Measurements from ENCODE around the gene MPHOSPH9.

Gene MPHOSPH9

DNA sequence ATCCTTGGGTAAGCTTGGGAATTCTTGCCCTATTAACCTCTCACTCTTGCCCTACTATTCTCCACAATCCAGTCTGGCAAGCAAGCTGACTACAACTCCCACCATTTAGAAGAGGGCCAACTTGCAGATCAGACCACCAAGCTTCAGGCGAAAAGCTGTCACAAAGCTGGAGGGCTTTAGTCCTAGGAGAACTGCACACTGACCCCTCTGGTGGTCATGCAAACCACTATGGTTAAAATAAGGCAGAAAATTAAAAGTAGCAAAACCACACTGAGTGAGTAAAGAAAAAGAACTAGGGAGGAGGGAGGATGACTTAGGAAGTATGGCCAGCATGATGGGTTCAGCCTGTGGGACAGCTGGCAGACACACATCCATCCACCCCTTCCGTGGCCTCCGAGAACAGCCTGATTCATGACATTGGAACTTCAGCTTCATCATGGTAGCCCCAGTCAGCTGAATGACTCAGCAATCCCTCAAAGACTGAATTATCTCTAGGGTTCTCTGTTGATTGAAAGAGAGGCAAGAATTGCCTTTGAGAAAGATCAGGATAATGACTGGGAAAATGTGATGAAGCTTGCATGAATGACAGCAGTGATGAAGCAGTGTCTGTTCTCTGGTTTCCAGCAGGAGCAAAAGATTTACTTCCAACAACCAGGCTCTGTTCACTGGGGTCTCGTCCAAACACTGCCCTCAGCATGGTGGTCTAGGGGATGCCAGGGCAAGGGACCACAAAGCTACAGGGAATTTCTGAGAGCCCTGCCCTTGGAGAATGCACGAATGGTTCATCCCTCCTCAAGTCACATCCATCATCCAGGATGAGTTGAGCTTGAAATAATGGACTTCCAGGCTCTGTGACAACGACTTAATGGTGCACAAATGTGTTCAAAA, 106.4 kb downstream of the MPHOSPH9 start:
- no peak for DNase-seq

DNA sequence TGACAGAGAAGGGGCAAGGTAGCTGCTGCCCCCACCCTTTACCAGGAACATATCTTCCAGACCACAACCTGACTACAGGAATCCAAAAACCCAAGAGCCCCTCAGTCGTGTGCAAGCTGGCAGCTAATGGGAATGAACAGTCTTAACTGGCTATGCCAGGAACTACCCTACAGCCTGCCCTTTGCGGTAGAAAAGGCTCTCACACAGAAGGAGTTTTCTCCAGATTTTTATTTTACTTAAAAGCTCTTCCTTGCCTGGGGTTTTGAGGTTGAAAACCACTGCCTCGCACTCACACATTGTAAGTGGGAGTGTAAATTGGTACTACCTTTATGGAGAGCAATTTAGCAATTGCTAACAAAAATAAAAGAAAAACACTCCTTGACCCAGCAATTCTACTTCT, 110.3 kb downstream of the MPHOSPH9 start:
- DNase-seq, result no peak

DNA sequence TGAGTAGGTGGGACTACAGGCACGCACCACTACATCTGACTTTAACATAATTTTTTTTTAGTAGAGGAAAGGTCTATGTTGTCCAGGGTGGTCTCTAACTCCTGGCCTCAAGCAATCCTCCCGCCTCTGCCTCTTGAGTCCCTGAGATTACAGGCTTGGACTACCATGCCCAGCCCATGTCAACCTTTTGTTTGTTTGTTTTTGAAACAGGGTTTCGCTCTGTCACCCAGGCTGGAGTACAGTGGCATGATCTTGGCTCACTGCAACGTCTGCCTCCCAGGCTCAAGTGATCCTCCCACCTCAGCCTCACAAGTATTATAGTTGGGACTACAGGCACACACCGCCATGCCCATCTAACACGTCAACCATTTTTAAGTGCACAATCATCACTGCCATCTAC, 111.3 kb downstream of the MPHOSPH9 start:
- DNase-seq, result no peak

DNA sequence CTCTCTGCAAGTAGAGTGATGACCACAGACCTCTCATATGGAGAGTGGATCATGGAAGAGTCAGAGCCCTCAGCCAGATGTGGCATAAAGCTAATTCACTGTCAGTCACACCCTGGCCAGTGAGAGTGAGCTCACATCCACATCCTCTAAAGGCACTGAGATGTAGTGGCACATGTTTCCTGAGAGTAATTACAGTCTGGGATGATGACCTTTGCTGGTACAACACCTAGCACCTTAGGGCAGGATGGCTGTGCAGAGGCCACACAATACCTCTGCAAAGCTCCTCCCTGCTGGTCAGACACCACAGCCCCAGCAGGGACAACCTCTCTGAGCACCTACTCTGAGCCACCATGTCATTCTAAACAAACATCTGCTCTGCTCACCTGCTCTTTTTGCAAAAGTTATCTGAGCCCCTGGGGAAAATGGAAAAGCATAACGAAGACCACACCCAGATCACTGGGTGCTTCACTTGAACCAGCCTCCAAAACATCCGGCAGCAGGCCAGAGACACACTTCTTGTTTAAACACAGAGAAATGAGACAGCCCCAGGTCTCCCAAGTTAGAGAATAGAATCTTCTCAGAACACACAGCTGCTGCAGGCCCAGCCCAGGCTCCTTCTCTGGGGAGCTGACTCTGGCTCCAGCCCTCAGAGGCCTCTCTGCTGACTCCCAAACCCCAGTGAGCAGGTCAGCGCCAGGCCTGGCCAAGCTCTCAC, 112.3 kb downstream of the MPHOSPH9 start:
- peak; percentile 67 for DNase-seq

DNA sequence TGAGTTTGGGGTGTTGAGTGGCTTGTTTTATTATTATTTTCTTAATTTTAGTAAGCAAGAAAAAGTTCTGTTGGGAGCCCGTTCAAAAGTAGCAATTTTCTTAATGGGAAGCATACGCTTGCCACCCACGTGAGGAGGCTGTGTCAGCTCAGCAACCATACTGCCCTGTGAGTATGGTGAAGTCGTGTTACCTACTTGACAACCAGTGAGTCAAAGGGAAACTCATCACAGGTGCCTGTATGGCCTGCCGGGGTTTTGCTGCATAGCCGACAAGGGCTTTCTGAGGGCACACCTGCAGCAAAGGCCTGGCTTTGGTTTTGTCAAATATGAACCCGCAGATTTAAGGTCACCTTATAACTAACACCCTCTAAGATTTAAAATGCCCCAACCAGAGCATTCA, 113.1 kb downstream of the MPHOSPH9 start:
- DNase-seq, result peak; percentile 88

DNA sequence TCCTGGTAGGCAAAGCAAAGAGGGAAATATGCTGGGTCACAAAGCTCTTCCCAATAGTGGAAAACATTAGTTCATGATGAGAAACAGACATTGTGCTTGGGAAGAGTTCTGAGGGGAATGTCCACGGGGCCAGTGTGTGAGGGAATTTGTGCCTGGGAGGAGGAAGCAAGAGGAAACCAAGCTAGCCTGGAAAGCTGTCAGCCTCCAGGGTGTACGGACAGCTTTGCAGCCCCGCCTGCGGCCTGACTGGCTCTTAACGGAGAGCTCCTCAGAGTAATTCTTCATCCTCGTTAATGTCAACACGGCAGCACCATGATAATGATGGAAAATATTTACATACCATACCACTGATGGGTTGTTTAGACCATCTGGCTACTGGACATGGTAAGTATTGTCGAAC, 114.4 kb downstream of the MPHOSPH9 start:
- no peak for DNase-seq

DNA sequence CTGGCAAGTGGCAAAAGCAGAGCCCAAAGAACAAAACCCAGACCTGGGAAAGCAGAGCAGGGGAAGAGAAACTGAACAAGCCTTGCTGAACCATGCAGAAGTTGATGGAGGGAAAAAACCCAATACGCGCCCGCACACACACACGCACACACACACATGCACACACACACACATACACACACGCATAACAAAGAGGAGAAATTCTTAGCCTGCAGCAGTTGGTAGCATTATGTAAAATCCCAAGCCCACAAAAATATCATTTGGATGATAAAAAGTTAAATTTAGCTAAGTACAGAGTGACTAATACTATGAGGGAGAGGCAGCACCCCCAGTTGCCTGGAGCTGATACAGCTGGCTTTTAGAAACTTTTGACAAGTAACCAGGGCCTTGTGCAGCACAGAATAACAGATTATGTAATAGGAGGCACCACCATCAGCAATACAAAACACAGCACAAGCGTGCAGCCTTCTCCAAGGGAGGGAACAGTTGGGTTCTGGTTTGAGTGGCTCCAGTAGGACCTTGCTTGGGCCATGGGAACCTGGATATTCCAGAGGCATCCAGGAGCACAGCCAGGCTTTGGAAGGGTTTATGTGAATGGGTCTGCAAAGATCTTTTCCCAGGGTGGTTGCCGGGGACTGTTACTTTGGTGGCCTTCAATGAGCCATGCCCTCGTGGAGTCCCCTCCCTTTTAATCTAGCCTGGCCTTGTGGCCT, 117.4 kb downstream of the MPHOSPH9 start:
- DNase-seq, result no peak

DNA sequence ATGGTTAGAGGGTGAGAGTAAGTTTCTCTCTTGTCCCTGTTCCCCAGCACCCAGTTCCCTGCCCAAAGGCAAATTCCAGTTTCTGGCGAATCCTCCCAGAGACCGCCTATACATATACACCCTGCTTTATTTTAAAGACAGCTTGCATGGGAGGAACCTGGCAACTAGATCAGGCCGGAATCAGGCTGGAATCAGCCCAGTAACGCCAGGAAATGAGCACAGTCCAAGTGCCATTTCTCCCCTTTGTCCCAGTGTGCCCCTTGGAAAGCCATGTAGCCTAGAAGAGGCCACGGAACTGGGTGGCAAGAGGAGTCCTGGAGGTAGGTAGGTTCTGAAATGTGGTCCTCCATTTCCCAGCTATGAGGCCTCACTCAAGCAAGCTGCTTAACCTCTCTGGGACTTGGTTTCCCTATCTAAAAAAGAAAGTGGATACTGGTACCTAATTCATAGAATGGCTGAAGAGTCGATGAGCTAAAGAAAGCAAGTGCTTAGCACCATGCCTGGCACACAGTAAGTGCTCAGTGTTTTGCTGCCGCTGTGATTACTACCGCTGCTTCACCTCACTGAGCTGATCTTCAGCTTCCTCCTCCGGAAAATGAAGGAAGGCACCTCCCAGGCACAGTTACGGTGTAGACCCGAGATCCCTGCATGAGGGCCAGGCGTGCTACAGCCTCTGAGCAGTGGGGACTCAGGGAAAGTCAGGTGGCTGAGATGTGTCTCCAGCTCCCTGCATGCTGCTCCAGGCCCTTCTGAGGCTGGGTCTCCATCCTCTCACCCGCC, 118.4 kb downstream of the MPHOSPH9 start:
- DNase-seq, result no peak

DNA sequence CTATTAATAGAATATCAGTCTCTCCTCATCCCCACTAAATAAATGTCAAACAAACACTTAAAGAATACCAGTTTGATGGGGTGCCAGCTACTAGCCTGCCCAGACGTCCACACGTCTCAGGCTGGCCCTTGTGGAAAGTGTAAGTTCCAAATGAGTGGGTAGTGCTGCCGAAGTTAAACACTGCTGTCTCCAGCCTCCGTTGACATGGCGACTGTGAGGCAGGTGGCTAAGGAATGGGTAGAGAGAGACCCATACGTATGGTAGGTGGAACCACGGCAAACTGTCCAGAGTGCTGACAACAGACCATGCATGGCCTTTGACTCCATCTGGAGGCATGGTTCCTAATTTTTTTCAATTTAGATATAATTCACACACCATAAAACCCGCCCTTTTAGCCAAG, 119.9 kb downstream of the MPHOSPH9 start:
- no peak for DNase-seq

DNA sequence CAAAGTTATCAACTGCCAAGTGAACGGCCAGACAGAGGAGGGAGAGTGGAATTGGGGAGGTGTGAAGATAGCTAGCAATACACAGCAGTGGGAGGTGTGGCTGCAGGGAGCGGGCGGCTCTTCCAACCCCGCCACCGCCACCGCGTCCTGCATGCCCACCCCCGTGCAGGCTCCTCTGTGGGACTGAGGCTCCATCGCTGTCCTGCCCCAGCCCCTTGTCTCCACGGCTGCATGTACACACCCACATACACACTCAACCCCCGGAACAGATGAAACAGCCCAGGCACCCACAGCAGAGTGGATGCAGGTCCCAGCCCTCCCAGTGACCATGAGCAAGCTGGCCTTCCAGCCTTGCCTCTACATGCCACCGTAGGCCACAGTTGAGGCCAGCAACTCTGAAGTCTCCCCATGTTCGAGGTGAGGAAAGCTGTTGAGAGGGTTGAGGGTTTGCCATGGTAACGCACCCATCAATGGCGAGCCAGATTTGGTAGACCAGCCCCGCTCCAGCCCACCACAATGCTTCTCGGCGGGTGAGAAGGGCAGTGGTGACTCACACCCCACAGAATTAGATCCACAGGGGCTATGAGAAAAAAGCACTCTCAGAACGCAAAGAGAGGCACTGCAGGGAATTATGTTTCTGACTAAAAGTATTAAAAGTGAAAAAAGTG, 121.3 kb downstream of the MPHOSPH9 start:
- DNase-seq, result no peak

DNA sequence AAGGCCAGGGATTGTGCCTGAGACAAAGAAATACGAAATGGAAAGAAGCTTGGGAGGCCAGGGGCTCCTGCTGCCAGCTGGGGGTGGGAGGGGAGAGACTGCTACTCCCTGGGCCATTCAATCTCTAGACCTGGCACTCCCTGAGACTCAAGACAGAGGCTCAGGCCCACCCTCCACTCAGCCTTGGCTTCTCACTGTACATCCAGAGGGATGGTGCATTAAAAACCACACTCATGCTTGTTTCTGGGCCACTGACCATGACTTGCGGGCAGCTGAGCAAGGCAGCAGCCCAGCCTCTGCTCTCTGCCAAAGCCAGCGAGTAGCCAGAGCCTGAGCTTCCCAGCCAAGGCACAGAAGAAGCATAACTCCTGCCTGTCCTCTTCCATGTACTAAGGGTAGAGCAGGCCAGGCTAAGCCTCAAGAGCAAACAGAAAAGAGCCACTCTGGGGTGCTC, 123.6 kb downstream of the MPHOSPH9 start:
- no peak for DNase-seq

DNA sequence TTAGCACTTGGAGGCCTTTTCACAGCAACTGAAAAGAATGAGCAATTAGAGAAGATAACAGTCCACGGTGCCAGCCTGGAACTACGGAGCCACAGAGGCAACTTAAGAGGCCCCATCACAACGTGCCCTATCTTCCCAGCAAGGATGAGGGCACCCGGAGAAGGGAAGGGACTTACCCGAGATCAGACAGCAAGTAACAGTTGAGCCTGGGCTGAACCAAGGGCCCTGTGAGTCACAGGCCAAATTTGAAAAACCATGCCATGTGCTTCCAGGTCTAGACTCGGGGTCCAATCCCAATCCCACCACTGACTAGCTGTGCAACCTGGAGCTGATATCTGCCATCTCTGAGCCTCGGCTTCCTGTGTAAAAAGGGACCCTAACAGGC, 124.3 kb downstream of the MPHOSPH9 start:
- no peak for DNase-seq

DNA sequence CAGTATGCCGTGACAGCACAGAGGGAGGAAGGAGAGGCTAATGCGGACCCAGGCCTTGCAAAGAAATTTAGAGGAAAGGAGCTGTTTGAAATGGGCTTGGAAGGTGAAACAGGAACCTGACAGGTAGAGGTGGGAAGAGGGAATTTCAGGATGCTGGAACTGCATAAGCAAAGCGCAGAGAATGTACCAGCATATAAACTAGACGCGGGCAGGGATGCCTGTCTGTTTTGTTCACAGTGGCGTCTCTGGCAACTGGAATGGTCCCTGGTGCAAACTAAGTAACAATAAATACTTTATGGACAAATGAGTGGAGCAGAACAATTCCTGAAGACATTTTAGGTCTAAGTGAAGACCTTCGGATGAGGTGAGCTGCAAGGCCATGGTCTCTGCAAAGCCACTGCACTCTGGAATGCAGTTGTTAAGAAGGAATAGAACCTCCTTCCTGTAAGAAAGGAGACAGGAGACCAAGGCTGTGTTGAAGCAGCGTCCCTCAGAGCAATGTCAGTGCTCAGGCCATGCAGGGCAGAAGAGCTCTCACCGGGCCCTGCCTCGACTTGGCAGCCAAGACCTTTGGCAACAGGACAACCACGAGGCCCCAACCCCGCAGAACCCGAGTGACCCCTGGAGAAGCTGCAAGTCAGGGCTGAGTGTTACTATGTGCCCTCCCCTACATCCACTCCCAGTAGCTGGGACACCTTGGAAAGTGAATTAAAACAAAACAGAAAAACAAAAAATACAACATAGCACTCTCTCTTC, 124.8 kb downstream of the MPHOSPH9 start:
- no peak for DNase-seq

DNA sequence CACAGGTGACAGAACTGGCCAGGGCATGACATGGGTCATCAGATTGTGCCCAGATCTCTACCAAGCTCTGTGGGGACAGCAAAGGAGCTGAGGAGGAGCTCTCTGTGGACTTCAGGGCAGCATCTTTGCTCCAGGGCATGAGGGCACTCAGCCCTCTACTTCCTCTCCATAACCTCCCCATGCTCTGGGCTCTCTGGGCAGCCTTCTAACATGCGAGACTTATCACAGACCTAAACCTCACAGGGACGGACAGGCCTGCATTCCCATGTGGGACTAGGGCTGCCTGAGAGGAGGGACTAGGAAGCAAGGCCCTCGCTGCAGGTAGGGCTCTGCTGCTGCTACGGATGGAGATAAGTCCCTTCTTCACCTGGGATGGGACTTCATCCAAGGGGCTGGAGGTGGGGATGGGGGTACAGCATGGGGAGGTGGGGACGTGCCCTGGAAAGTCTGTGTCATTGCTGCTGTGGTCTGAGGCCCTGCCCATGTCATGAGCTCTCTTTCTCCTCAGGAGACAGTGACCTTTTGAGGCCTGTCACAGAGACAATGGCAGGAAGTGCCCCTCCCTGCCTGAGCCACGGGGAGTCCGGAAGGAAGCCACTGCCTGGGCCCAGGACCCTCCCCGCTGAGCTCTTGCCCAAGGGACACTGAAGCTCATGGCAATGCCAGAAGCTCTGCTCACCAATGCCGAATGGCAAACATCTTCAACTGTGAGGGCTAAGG, 126.1 kb downstream of the MPHOSPH9 start:
- peak; percentile 40 for DNase-seq

DNA sequence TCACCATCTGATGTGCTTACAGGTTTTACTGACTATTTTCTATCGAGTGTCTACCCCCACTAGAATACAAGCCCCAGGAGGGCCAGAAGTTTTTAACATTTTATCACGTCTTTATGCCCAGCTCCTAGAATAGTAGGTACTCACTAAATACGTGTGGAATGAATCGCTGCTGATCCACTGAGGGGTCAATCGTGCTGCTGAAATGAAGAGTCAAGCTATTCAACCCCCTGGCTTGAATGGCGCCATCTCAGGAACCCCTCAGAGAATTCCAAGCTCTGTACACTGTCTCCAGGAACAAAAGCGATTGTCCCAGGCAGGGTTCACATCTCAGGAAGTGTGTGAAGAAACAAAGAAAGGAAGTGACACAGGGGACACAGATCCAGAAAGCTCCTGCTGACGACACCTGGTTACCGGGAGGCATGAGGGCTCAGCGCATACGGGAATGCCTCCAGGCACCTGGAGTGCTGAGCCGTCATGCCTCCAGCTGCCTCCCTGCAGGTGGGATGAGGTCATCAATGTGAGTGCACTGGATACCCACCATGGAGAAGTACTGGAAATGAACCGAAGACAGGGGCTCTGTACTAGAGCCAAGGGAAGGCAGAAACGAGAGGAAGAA, 127.6 kb downstream of the MPHOSPH9 start:
- DNase-seq, result no peak

DNA sequence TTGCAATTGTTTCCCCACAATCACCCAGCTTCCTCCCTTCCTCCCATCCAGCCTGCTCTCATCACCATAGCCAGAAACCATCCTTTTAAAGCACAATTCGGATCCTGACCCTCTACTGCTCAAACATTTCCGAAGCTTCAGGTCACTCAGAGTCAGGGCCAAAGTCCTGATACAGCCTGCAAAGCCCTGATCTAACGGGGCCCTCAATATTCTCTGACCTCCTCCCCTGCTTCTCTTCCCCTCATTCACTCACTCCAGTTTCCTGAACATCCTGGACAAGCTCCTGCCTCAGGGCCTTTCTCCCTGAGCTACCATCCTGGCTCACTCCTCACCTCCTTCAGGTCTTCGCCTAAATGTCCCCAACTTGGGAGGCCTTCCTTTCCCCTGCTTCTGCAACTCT, 128.1 kb downstream of the MPHOSPH9 start:
- no peak for DNase-seq
